Hepatic stellate cell (primary cell): ENCODE measurements around the gene EMCN.
"Not testable (repeated sequence)": the region's sequence is repeated elsewhere in the genome, so short reads cannot be mapped to it uniquely, and the experiment has no call there.

Source experiments
- DNase-seq: peaks from one replicate; pipeline ENCODE4 v3.0.0; 2011; ENCODE audit warnings: low spot score

The EMCN gene

DNA sequence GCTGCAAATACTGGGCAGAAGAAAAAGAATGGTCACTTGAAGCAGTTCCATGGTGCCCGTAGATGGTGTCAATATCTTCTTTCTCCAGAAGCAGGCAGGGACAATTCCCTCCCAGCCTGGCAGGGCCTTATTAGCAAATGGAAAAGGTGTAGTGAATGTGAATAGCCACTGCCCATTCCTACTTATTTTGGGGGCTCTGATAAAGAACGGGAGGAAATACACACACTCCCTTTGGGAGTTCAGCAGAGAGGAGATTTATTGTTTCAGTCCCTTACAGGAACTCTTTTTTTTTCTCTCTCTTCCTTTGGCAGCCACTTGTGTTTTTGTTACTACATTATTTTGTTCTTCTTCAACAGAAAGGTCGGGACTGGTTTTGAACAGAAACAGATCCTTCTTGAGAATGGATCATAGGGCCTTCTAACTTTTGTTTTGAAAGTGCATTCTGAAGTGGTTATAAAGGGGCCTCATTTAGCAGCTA is at the start of gene EMCN:
Gene EMCN (minus strand): TSS at position 159 of the 478 bp plus-strand sequence. CDS start 108 bp downstream, at position 51.
- DNase-seq = no peak

DNA sequence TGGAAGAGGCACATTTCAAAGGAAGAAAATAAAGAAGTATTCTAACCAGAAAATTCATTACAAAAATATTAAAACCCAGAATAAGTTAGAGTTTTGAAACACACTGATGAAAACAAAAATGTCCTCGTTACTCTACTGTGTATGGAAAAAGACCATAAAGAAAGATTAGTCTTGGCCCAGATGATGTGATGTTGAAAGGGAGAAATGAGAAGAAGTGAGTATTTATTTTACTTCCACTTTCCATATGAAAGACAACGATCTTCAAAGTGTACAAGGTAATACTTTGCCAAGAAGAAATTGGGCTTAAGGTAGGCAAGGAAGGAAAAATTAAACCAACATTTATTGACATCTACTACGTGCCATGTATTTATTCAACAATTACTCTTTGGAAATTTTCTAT is 48.6 kb upstream of the EMCN start:
- DNase-seq = no peak

DNA sequence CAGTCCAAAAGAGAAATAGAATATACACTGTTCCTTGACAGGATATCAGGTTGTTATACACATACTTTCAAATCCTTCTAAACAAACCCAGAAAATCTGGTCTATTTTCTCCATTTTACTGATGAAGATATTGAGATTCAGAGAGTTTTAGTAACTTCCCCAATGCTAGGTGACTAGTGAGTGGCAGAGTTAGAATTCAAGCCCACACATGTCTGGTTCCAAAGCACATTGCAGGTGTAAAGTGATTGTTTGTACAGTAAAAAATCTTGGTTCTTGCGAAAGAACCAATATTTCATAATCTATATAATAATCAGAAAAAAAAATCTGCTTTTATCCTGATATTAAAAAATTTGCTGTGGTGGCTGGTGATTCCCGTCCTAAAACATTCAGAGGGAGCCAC is 39.5 kb upstream of the EMCN start:
- no peak for DNase-seq

GRCh38 chr4:100555611-100556337 is 38.0 kb upstream of the EMCN start:
- DNase-seq = no peak

- DNase-seq = no peak
These were observed 30.4 kb upstream of the EMCN start for GRCh38 chr4:100548200-100548560.

- DNase-seq = no peak
These were observed 29.8 kb upstream of the EMCN start for GRCh38 chr4:100547541-100548199.

DNA sequence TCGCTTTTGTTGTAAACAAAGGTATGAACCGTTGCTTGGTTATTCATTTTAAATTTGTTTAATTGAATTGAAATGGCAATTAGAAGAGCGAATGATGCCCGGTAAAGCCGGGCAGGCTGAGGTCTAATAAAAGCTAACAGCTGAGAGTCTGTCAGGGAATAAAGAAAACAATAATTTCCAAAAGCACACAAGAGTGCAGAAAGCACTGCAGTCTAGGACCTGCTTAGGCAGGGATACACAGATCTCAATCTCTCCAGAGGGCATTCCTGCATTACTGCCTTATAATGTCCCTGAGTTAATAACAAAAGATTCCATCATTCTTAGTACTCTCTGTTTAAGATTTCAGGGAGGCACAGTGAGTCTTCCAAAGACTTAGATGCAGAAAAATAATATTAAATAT is 27.6 kb upstream of the EMCN start:
- DNase-seq = no peak

DNA sequence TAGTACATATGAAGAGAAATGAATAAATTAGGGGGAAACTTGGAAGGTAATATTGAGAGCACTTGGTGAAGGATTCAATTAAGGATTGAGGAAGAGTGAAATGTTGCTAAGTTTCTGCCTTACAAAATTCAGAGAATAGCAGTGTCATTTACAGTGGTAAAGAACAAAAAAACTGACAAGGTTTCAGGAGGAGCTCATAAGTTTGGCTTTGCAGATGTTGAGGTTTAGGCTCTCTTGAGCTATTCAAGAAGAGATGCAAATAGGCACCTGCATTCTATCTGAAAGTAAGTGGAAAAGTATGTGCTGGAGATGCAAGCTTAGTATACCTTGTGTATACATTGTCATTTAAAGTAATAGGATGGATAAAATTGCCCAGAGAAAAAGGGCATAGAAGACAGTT is 22.3 kb upstream of the EMCN start:
- no peak for DNase-seq

DNA sequence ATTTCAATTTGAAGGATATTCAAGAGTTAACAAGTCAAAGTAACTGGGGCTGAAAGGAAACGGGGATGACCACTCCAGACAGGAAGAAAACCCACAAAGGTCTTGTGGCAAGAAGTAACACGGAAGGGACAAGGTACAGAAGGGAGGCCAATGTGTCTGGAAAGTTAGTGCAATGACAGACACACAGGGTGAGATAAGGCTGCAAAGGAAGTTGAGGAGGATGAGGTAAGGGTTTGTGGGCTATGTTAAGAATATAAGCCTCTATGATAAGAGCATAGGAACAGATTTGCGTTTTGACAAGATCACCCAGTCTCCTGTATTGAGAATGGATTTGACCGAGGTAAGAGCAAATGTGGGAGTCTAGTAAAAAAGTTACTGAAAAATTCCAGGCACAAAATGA is 21.9 kb upstream of the EMCN start:
- no peak for DNase-seq

DNA sequence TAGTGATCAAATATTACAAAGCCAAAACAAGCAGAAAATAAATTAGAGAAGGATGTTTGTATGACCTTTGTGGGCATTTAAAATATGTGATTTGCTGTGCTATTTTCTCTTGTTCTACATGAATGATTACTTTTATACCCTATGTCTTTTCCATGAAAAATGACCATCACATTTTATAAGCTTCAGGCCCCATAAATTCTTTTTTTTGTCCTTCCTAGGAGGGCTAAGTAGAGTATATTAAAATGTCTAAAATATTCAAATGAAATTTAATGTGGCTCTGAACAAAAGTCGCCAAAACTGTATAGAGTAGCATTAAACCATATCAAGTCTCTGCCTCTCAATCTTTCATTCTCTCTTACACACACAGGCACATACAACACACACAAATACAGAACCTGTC is 15.9 kb upstream of the EMCN start:
- DNase-seq = no peak

DNA sequence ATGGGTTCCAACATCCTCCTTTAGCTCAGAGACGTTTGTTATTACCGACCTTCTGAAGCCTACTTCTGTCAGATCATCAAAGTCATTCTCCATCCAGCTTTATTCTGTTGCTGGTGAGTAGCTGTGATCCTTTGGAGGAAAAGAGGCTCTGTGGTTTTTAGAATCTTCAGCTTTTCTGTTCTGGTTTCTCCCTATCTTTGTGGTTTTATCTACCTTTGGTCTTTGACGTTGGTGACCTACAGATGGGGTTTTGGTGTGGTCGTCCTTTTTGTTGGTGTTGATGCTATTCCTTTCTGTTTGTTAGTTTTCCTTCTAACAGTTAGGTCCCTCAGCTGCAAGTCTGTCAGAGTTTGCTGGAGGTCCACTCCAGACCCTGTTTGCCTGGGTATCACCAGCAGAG is 12.3 kb upstream of the EMCN start:
- not testable (repeated sequence) for DNase-seq

DNA sequence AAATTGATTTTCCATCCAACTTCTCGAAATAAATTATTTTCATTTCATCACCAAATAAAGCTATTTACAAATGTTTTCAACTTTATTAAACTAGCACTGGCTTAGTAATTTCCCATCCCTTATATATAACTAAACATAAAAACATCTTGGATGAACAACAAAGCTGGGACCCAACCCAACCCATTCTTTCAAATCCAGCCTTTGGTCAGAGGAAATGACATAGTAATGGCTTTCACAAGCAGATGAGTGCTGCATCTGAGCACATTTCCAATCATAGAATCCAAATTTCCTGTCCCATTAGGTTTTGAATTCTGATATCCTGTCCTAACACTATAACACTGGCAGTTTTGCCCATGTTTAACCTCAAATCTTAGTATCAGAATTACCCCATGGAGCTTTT is 7.9 kb upstream of the EMCN start:
- DNase-seq = no peak

- no peak for DNase-seq
These were observed 1.4 kb upstream of the EMCN start for GRCh38 chr4:100519205-100519604.

GRCh38 chr4:100516225-100516624 is 1.6 kb downstream of the EMCN start:
- DNase-seq = no peak

- DNase-seq = no peak
These were observed 5.9 kb downstream of the EMCN start for GRCh38 chr4:100511896-100512295.

GRCh38 chr4:100510551-100510950 is 7.3 kb downstream of the EMCN start:
- DNase-seq = no peak

GRCh38 chr4:100509386-100509785 is 8.4 kb downstream of the EMCN start:
- DNase-seq = no peak

GRCh38 chr4:100508691-100509090 is 9.1 kb downstream of the EMCN start:
- no peak for DNase-seq

DNA sequence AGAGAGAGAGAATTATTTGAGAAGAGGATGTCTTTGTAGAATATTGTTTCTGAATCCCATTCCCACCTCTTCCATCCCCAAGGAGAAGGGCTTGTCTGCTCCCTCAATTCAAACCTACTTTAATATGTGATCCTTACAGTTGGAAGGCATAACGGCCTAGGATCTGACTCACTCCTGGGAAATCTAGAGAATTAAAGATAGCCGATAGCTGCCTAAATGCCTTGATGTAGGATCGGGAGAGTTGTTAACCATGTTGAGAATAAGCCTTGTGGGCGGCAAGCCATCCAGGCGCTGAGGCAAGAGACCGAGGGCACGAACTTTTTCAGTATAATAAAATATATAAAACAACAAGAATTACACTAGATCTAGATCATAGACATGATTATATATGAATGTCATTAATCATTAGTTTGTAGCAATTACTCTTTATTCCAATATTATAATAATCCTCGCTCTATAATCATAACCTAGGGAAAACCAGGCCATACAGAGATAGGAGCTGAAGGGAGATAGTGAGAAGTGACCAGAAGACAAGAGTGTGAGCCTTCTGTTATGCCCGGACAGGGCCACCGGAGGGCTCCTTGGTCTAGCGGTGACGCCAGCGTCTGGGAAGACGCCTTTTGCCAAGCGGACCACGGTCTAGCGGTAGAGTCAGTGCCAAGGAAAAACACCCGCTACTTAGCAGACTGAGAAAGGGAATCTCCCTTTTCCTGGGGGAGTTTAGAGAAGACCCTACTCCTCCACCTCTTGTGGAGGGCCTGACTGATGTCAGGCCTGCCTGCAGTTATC is 13.5 kb downstream of the EMCN start:
- no peak for DNase-seq

- DNase-seq = peak; percentile 8
These were observed 20.0 kb downstream of the EMCN start for GRCh38 chr4:100497791-100498190.

GRCh38 chr4:100495074-100495473 is 22.7 kb downstream of the EMCN start:
- no peak for DNase-seq

- peak; percentile 11 for DNase-seq
These were observed 23.7 kb downstream of the EMCN start for GRCh38 chr4:100494166-100494565.

- no peak for DNase-seq
These were observed 24.1 kb downstream of the EMCN start for GRCh38 chr4:100493756-100494155.
